GM19467 (cell line): ENCODE measurements around the gene YDJC.
"Not testable (repeated sequence)": the region's sequence is repeated elsewhere in the genome, so short reads cannot be mapped to it uniquely, and the experiment has no call there.

Source experiments
- ATAC-seq: cut with Tn5 transposase; IDR thresholded peaks from one replicate; pipeline ENCODE4 v1.9.1; 2021; ENCODE audit warnings: mild to moderate bottlenecking, moderate library complexity; ENCODE audit not compliant: unreplicated experiment

Gene YDJC

DNA sequence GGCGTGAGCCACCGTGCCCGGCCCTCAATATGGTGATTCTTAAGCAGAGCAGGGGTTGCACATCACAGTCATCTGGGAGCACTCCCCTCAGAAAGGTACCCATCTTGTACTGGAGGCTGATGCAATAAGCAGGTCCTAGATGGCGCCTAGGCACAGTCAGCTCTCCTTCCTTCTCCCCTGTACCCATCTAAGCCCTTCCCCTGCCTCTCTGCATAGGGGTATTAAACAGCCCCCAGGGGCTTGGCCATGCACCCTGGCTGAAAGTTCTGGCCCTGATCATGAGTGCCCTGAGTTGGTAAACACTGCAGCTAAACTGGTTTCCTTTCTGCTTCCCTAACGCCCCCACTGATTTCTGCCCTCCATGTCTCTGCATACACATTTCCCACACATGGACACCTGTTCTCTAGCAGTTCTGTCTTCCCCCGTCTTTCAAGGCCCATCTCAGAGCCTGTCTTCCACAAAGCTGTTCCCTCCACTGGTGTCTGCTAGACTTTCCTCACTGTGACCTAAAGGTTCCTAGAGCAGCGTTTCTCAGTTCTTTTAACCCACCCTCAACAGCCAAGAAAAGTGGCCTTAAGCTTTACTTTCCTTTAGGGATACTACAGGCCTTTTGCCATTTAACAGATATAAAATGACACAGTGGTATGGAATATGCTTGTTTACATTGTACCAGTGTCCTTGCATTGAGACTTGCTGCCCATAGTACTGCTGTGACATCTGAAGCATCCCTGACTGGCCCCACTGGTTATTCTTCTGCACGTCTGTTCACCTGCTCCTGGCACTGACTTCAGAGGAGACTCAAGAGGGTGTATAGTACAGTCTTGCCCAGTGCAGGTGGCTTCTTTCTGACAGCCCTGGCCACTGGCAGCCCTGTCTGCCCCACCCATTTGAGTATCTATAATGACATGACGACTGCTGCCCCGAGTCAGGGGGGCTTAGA is 46.8 kb downstream of the YDJC start:
- ATAC-seq, result no peak

DNA sequence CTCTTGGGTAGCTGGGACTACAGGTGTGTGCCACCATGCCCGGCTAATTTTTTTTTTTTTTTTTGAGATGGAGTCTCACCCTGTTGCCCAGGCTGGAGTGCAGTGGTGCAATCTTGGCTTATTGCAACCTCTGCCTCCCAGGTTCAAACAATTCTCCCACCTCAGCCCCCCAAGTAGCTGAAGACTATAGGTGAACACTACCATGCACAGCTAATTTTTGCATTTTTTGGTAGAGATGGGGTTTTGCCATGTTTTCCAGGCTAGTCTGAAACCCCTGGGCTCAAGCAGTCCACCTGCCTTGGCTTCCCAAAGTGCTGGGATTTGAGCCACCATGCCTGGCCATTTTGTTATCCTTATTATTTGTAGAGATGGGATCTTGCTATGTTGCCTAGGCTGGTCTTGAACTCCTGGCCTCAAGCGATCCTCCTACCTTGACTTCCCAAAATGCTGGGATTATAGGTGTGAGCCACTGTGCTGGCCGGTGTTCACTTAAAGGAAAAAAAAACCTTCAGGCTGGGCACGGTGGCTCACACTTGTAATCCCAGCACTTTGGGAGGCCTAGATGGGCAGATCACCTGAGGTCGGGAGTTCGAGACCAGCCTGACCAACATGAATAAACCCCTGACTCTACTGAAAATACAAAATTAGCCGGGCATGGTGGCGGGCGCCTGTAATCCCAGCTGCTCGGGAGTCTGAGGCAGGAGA is 48.7 kb downstream of the YDJC start:
- not testable (repeated sequence) for ATAC-seq

DNA sequence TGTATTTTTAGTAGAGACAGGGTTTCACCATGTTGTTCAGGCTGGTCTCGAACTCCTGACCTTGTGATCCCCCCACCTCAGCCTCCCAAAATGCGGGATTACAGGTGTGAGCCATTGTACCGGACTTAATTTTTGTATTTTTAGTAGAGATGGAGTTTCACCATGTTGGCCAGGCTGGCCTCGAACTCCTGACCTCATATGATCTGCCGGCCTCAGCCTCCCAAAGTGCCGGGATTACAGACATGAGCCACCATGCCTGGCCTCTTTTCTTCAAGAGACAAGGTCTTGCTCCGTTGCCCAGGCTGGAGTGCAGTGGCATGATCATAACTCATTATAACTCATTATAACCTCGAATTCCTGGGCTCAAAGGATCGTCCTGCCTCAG is 49.2 kb downstream of the YDJC start:
- not testable (repeated sequence) for ATAC-seq

DNA sequence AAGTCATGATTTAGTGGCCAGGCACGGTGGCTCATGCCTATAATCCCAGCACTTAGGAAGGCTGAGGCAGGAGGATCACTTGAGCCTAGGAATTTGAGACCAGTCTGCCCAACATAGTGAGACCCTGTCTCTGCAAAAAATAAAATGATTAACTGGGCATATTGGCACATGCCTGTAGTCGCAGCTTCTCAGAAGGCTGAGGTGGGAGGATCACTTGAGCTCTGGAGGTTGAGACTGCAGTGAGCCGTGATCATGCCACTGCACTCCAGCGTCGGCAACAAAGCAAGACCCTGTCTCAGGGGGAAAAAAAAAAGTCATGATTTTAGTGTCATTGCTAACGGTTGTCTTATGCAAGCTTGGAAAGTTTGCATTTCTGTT is 50.4 kb downstream of the YDJC start:
- ATAC-seq, result no peak
